A172 (cell line): ENCODE measurements around the gene SKIDA1. TPM values are rescaled to one million over a fixed set of nuclear protein-coding genes. Genes with fewer than 3 reads are reported as not detected.

ENCODE experiments used
- DNase-seq: peaks from one replicate; pipeline ENCODE4 v3.0.0-alpha.2; 2015; ENCODE audit warnings: low spot score
- total RNA-seq: library from RNA; depleted of rRNA; stranded (reverse); fragments of >200 nt; shearing (Covaris generic); gene quantifications from 2 replicates; pipeline ENCODE4 v1.2.3, GENCODE V29; 2014; rRNA removed

Gene SKIDA1
- total RNA-seq, 1 experiment from 2014 or later, result 0.53 TPM

GRCh38 chr10:21482821-21483220 is 42.7 kb downstream of the SKIDA1 start:
- DNase-seq, result no peak

- no peak for DNase-seq
Observed at GRCh38 chr10:21481407-21481806, 44.1 kb downstream of the SKIDA1 start.

- no peak for DNase-seq
Observed at GRCh38 chr10:21479570-21480315, 45.7 kb downstream of the SKIDA1 start.

DNA sequence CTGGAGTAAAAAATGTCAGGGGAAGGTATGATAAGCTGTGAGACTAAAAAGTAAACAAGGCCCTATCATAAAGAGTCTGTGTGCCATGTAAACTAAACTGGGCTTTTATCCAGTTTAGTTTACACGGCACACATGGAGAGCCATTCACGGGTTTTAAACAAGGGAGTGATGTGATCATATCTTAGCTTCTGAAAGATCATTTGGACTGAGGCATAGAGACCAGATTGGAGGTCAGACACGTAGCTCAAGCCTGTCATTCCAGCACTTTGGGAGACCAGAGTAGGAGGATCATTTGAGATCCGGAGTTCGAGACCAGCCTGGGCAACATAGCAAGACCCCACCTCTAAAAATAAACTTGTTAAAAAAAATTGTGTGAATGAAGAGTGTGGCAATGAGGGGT is 50.1 kb downstream of the SKIDA1 start:
- DNase-seq, result no peak

DNA sequence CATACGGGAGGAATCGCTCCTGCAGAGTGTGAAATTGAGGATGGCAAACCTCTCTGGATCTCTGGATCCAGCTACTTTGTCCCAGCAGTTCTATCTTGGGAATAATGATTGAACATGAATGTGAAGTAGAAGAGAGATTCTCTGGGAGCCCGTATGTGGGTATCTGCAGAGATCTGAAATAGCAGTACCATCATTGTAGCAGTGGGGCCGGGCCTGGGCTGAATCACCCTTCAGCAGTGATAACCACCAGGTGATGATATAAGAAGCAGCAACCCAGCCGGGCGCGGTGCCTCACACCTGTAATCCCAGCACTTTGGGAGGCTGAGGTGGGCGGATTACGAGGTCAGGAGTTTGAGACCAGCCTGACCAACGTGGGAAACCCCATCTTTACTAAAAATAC is 51.9 kb downstream of the SKIDA1 start:
- no peak for DNase-seq

DNA sequence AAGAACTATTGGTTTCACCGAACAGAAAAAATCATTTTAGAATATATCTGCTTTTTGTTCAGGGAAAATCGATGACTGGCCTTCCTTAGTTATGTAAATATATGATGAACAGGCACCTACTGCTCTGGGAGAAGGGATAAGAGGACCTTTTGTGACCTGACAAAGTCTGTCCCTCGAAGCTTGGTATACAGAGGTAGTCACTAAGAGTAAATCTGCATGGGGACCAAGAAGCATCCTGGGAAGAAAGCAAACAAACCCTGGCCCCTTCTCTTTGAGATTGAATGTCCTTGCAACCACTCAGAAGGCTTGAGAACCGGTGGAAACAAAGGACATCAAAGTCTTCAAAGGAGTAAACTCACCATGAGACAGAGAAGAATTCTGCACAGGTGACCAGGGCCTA is 52.3 kb downstream of the SKIDA1 start:
- no peak for DNase-seq

- DNase-seq, result no peak
Observed at GRCh38 chr10:21468086-21468485, 57.4 kb downstream of the SKIDA1 start.

DNA sequence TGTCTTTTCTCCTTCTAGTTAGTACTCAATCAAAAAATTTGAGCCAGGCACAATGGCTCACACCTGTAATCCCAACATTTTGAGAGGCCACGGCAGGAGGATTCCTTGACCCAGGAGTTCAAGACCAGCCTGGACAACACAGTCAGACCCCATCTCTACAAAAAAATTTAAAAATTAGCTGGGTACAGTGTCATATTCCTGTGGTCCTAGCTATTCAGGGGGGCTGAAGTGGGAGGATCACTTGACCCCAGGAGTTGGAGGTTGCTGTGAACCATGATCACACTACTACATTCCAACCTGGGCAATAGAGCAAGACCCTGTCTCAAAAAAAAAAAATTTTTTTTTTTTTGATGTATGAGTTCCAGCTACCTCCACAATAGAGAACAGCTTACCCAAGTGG is 57.8 kb downstream of the SKIDA1 start:
- DNase-seq, result no peak

DNA sequence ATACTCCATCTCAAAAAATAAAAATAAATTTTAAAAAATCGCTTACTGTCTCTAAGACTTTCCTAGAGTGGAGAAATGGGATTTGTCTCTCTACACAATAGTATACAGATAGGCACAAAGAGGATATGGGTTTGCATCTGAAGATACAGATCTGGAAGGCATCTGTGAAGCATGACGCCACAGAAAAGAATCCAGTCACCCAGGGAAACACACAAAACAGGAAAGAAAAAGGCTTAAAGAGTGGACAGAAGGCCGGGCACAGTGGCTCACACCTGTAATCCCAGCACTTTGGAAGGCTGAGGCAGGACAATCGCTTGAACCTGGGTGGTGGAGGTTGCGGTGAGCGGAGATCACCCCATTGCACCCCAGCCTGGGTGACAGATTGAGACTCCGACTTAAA is 61.3 kb downstream of the SKIDA1 start:
- peak; percentile 5 for DNase-seq

Other genes with a start within 250 kb of the SKIDA1 start
- 22.7 and 26.0 TPM in 2 replicates for gene MLLT10, start 8.6 kb upstream of the SKIDA1 start, total RNA-seq